NCI-H446 treated with DMSO at 0.1 percent for 48 hours (cell line): Measurements from ENCODE around the gene ERMARD.
"Not testable (repeated sequence)": the region's sequence is repeated elsewhere in the genome, so short reads cannot be mapped to it uniquely, and the experiment has no call there.

Experiments
- DNase-seq: peaks from one replicate; lab custom pipeline; 2025; lab: John Stamatoyannopoulos, UW

ERMARD gene

DNA sequence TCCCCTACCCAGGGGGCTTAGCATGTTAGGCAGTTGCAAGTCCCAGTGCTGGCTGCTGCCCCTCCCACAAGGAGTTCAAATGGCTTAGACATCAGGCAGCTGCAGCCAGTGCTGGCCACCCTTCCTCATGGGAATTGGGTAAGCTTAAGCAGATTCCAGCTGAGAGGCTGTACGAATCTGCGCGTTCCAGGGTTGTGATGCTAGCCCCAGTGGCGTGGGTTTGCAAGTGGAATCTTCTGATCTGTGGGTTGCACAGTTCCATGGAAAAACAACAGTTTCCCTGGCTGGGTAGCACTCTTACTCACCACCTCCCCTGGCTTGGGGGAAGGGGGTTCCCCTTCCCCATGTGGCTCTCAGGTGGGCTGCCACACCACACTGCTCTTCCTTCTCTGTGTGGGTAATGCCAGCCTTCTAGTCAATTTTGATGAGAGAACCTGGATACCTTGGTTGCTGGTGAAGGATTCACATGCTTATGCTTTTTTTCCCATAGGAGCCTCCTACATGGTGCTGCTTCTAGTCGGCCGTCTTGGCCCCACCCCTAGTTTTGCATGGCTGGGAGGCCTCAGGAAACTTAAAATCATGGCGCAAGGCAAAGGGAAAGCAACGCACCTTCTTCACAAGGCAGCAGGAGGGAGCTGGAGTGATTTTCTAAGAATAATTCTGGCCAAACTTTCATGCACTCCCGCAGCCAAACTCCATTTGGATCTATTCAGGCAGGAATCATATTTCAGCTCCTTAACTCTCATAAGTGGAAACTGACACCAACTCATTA, 13.0 kb upstream of the ERMARD start:
- no peak for DNase-seq

DNA sequence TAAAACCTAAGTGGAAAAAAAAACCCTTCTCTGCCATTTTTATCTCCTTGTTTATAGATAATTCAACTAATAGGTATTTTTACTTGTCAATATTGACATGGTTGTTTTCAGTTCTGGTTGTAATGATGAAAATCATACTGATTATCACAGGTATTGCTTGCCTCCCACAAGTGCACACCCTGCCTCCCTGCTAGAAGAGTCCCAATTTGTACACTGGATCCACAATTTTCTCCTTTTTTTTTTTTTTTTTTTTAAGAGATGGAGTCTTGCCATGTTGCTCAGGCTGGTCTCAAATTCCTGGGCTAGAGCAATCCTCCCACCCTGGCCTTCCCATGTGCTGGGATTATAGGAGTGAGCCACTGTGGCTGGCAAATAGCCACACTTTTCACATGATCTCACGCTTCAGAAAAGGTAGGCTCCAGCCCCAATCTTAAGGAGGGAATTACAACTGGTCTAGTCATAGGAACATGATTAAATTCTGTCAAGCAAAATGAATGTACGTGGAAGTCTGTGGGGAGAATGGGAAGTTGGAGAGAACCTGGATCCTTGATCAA, 12.4 kb upstream of the ERMARD start:
- no peak for DNase-seq

DNA sequence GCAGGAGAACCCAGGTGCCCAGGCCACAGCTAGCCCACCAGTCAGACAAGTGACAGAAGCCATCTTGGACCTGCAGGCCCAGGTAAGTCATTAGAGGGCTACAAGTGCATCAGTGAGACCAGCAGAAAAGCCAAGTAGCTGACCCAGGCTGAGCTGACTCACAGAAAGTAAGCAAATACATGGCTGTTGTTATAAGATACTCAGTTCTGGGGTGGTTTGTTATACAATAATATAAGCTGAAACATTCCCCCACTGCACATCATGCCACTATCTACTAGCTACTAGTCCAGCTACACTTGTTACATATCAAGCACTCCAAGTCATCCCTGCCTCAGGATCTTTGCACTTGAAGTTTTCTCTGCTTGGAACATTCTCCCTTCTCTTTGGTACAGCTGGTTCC, 10.1 kb upstream of the ERMARD start:
- no peak for DNase-seq

DNA sequence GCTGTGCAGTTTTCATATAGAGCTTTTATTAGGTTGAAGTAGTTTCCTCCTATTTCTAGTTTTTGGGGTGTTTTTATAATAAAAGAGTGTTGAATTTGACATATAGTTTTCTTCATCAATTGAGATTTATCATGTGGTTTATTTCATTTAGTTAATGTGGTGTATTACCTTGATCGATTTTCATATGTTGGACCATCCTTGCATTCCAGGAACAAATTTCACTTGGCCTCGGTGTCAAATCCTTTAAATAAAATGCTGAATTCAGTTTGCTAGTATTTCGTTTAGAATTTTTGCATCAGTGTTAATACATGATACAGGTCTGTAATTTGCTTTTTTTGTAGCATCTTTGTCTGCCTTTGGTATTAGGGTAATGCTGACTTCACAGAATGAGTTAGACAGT, 6.0 kb upstream of the ERMARD start:
- DNase-seq = no peak

DNA sequence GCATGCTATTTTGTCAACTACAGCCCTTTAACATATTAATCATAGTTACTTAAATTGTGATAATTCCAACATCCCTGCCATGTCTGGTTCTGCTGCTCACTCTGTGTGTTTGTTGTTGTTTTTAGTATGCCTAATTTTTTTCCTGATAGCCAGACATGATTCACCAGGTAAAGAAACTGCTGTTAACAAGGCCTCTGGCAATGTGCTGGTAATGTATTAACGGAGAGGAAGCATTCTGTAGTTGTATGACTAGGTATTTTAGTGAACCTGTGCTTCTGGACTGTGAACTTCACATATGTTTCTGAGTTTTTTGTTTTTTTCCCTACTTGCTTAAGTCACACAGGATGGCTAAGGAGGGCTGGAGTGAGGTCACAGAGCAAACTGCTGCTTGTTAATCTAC, 4.9 kb upstream of the ERMARD start:
- no peak for DNase-seq

DNA sequence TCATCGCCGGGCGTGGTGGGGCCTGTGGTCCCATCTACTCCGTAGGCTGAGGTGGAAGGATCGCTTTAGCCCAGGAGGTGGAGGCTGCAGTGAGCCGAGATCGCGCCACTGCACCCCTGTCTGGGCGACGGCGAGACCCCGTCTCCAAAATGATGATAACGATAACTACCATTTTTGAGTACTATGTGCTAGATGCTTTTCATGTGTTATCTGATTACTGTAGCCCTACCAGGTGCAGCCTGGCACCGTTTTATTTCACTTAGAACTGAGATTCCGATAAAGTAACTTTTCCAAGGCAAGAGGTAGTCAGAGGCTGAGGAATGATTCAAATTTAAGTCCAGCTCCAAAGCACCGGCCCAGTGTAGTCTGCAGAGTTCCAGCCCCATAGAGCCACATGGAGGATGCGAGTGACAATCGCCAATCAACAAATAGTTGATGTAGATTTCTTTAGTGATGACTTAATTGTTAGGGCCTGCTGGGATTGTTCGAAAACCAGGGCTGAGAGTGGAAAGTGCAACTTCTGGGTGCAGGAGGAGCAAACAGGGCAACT, 727 bp downstream of the ERMARD start:
- no peak for DNase-seq

DNA sequence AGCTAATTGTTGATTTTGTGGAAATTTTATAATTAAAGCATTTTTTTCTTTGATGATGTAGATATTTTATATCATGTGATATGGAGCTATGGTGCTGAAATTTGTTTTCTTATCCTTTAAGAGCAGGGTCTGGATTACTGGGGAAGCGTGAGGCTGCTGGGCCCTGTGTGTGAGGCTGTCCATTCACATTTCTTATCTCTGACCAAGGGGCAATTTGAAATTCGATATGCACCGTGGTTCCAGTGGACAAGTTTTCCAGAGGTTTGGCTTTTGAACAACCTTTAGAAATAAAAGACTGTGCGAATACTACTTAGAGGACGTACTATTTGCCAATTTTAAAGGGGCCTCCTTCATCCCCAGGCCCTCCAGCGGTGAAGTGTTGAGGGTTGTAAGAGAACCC, 3.7 kb downstream of the ERMARD start:
- no peak for DNase-seq

DNA sequence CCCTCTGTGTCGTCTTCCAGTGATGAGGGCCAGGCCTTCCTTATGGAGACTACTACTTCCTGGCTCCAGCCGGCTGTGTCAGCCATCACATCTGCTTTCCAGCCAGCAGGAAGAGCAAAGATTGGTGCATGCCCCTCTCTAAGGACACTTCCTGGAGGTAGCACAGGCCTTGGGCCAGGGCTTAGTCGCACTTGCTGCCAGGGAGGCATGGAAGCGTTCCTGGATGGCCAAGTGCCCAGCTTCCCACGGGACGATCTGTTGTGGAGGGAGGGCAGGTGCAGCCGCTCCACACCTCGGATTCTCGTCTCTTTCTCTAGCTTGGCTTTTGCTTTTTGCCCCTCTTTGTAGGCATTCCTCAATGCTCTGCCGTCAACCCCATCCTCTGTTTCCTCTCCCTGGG, 11.9 kb downstream of the ERMARD start:
- DNase-seq = no peak

DNA sequence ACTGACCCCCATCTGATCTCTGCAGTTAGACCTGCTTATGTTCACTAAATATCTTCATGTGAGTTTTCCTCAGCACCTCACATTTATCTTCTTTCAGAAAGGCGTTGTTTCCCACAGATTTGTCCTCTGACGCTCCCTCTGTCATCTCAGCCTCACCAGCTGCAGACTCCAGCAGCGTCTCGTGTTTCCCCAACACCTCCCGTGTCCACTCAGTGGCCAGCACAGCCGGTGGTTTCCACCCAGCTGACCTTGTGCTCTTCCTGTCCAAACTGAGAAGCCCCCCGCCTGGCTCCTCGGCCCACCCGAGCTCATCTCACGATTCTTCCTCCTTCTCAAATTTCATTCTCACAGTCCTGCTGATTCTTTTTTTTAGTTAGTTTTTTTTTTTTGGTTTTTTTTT, 12.5 kb downstream of the ERMARD start:
- DNase-seq = no peak

DNA sequence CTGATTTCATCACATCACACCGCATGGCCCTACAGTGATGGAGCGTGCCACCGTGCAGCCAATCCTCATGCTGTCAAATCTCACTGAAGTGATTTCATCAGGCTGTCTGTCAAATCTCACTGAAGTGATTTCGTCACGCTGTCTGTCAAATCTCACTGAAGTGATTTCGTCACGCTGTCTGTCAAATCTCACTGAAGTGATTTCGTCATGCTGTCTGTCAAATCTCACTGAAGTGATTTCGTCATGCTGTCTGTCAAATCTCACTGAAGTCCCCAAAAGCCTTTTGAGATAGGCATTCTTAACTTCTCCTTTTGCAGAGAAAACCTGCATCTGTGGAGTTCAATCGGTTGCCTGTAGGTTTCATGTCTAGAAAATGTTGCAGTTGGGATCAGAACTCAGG, 14.4 kb downstream of the ERMARD start:
- DNase-seq = not testable (repeated sequence)

DNA sequence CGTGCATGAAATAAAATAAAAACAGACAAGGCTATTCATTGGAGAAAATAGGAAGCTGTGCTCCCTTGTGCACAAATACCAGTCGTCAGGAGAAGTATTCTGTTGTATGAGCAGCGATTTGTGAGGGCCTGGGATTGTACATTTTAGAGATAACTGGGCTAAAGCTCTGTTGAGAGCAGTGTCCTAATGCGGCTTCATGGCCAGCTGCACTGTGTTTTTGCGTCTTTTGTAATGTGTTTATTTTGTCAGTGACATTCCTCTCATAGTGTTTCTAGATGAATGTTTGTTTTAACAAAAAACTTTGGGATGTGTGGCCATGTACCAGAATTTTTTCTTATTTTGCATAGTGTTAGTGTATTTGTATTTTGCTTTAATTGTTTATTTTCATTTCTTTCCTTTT, 14.8 kb downstream of the ERMARD start:
- no peak for DNase-seq

DNA sequence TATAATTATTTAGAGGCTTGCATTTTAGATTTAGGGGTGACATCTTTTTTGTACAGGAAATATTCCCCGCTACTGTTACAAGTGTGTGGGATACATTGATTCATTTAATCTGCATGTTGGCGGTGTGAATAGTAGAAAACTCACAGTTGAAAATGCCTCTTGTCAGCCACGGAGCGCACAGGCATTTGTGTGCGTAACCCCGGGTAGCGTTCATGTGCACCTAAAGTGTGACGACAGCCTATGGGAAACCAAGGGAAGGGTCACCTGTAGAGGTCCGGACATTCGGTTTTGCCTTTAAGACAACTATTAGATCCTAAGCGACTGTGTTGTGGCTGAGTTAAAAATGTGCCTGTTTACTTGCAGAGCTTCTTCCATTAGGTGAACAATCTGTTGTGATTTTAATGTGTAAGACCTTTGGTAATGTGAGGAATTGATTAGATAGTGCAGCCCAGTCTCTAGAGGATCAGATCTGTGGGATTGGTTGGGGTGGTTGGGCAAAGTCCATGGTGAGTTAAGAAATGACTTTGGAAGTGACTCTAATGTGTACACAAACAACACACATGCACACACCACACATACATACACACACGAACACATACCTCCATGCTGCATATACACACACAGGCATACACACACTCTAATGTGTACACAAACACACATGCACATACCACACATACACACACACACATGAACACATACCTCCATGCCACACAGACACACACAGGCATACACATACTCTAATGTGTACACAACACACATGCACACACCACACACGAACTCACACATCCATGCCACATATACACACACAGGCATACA, 15.7 kb downstream of the ERMARD start:
- DNase-seq = no peak

DNA sequence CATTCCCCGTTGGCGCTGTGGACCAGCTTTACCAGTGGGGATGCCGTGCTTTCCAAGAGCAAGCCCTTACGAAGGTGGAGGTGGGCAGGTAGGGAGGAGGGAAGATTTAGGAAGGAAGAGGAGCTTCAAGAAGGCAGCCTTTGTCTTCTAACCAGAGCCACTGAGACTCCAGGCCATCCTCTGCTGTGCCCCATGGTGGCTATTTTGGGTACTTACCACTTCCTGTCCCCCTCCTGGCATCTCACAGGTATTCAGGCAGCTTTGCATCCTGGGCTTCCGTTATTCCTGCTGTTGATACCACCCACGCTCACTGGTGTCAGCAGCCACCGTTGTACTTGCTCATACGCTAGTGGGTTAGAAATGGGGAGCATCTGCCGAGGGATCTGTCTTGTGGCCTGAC, 22.9 kb downstream of the ERMARD start:
- DNase-seq = no peak

DNA sequence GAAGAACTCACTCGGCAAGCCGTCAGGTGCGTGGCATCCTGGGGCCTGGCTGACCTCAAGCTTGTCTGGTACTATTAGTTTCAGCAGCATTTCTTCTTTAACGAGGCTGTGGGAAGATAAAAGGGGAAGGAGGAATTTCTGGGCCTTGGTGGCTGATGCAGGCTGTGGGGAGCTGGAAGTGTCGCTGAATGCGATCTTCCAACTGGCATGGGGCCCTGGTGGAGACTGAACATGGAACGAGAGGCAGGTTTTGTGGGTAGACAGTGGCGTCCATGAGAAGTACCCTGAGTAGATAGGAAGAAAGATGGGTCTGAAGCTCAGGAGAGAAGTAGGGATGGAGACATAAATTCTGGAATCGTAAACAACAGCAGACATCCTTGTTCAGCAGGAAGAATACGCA, 23.9 kb downstream of the ERMARD start:
- no peak for DNase-seq

DNA sequence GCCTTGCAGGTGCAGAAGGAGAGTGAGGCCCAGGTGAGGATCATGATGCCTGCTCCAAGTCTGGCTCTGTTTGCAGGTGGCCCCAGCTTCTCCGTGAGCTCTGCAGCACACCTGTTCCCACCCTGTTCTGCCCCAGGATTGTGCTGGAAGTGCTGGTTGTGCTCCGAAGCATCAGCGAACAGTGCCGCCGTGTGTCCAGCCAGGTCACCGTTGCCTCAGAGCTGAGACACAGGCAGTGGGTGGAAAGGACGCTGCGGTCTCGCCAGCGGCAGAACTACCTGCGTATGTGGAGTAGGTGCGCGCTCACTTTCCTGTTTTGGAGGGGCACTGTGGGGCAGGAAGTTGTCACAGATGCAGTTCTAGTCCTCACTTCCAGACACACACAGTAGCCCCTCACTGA, 25.0 kb downstream of the ERMARD start:
- no peak for DNase-seq

DNA sequence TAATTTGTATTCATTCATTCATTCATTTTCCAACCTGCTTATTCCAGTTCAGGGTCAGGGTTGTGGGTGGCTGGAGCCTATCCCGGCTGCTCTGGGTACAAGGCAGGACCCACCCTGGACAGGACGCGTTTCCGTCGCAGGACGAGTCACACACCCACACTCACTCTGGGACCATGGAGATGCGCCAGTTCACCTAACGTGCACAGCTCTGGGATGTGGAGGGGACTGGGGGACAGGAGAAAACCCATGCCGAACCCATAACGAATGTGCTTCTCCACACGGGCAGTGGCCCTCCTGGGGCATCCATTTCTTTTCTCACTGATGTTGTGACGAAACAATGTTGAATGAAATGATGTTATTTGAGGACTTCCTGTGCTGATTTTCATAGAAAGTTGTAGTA, 26.5 kb downstream of the ERMARD start:
- no peak for DNase-seq

DNA sequence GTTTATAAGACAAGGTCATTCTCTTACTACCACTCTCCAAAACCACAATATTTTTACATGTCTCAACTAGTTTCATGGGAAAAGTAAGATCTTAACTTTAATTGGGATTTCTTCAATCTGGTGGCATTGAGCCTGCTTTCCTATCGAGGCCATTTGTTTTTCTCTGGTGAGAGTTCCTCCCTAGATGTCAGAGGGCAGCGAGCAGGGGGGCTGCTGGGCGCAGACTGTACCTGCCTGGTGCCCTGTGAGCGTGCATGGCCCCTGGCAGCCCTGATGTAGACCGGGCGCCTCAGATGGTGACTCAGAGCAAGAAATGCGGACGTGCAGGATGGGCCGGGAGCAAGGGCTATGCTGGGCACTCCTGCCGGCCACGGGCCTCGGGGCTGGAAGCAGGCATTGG, 27.2 kb downstream of the ERMARD start:
- DNase-seq = no peak

DNA sequence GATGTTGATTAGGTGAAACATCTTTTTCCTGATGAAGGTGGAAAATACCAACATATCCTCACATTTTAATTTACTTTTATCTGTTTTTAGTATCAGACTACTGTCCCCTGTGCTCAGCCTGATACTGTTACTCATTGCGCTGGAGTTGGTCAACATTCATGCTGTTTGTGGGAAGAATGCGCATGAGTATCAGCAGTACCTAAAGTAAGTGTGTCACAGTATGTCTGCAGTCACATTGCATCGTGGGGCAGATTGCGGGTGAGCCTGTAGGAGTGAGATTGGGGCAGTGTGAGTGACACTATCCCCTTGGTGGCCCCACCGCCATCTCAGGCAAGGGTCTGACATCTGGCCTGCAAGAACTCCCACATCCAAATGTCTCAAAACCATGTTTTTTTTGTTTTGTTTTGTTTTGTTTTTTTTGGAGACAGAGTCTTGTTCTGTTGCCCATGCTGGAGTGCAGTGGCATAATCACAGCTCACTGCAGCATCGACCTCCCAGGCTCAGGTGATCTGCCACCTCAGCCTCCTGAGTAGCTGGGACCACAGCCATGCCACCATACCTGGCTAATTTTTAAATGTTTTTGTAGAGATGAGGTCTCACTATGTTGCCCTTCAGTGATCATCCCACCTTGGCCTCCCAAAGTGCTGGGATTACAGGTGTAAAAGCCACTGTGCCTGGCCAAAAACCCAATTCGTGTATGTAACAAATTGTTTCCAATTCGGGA, 27.8 kb downstream of the ERMARD start:
- DNase-seq = no peak

DNA sequence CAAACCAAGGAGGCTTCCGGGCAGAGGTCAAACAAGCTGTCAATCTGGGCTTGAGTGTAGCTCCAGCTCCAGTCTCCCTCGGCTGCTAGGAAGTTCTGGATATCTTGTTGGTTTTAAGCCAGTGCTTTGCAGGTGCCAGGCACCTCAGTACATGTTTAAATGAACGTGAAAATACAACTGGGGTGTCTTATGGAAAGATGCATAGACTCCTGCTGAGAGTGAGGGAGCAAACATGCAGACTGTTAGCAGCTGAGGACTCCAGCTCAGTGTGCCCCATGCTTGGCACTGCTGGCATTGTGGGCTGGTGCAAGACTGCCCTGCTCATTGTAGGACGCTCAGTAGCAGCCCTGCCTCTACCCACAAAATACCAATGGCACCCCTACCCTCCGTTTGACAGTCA, 28.5 kb downstream of the ERMARD start:
- DNase-seq = no peak

DNA sequence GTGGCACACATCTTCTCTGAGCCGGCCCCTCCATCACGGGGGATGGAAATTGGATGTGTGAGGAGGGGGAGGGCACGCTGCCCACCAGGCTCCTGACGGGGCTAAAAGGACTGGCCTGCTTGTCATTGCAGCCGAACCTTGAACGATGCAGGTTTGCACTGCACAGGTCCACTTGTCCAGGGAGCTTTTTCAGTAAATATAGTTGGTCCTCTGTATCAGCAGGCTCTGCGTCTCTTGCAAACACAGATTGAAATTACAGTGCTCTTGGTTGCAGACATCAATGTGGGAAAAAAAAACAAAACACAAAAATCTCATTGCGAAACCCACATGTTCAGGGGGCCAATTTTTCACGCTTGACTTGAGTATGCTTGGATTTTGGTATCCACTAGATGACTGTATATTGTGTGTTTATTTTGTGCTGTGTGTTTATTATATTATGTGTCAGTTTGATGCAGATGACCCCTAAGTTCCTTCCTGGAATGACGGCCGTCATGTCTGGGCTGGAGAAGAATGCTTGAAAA, 29.2 kb downstream of the ERMARD start:
- DNase-seq = no peak

DNA sequence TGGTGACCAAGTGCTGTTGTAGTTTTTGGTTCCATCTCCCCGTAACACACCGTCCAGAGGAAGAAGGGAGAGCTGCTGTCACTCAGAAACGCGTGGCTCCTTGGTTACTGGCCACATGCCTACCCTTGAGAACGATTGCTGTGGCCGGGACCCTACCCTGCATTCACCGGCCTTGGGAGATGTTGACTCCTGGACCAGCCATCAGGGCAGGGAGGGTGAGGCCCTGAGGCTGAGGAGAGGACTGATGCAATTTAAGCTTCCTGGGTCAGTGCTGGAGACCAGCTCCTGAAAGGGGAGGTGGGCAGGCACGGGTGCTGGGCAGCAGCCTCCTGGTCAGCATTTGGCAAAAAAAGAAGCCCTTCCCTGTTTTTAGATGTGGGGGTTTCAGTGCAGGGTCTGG, 31.5 kb downstream of the ERMARD start:
- DNase-seq = no peak

DNA sequence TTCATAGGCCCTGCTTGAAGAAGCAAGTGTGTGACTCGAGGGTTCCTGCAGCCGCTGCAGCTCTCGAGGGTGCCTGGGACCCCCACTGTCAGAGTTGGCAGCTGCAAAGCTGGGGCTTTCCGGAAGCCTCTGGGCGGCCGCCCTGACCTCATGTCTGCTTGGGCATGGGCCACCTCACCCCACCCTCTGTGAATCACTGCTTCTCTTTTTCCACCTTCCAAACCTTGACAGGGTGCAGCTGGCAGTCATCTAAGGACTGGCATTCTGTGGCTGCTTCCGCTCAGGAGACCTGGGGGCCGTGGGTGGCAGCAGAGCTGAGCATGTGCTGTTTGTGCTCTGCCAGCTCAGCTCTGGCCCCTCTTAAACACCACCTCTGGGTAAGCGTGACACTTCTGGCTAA, 32.0 kb downstream of the ERMARD start:
- no peak for DNase-seq
